Measurements from ENCODE around the gene RNF223. TPM values are rescaled to one million over a fixed set of nuclear protein-coding genes. Genes with fewer than 3 reads are reported as not detected.
"Not testable (repeated sequence)": the region's sequence is repeated elsewhere in the genome, so short reads cannot be mapped to it uniquely, and the experiment has no call there.

The RNF223 gene
- polyA plus RNA-seq, 1 donor, result 0.32 TPM

DNA sequence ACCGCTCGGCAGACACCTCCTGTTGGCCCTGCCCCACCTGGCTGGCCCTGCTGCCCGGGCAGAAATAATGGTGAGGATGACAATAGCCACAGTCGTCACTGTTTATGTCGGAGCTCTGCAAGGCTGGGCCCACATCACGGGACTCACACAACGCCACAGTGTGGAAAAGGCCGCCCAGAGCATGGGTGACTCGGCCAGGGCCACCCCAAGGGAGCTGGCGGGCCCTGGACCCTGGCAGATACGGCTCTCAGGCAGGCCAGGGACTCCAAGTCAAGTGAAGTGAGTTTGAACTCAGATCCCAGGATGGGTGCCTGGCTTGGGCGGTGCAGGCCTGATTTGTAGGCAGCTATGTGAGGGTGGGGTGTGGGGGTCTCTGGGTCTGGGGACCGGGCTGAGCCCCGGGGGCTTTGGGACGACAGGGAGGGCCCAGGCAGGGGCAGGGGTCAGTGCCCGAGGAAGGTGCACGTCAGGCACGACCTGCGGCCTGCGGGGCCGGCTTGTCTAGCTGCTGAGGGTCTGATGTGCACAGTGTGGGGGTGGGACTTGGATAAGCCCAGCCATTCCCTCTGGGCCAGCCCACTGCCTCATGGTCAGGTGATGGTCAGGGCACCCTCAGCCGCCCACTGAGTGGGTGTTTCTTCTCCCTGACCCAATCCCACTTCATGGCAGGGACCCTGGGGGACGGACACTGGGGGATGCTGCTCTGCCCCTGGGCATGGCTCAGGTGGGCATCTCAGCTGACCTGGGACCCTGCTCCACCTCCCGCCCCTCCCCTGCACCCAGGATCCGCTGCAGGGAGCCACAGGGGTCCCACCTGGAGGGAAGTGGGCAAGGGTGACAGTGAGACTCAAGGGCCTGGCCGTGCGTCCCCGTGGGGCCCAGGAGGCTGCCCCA is 1.0 kb downstream of the RNF223 start:
- no peak for DNase-seq

GRCh38 chr1:1072299-1072848 is 1.7 kb downstream of the RNF223 start:
- DNase-seq, result no peak

- no peak for DNase-seq
These were observed 2.4 kb downstream of the RNF223 start for GRCh38 chr1:1071486-1072298.

DNA sequence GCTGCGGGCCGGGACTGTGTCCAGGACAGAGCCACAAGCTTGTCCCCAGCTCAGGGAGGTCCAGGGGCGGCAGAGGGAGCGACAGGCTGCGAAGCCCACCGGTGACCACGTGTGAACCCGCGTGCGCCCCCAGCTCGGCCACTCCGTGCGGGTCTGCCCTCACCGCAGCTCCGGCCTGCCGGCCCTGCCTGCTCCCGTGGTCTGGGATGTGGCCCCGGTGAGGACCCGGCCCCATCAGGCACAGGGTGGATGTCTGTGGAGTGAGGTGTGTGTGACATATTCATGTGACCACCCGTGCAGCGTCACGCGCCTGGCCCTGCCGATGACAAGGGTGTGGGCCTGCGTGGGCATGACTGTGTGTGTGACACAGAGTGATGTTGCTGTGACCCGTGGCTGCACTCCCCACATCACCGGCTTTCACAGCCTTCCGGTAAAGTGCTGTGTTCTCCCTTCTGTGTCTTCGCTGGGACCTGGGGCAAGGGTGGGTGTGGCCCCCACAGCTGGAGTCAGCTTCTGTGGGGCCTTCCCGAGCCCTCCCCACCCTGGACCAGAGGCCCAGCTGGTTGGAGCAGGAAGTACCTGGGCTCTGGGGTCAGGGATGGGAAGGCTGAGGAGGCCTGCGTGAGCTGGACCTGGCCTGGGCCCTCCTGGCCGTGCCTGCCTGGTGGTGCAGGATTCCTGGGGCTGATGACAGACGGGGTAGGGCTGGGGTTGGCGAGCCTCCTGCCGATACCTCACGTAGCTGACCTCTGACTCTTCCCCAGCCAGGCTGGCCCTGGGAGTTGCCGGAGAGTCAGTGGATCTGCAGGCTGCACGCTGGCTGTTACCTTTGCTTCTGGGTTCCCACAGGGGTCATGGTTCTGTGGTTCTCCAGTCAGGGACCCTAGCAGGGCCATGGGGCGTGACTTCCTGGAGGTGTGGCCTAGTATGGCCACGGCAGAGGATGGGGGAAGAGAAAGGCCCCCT is 4.1 kb downstream of the RNF223 start:
- no peak for DNase-seq

- no peak for DNase-seq
These were observed 4.9 kb downstream of the RNF223 start for GRCh38 chr1:1069056-1069710.

- DNase-seq, result no peak
These were observed 5.5 kb downstream of the RNF223 start for GRCh38 chr1:1068517-1069055.

DNA sequence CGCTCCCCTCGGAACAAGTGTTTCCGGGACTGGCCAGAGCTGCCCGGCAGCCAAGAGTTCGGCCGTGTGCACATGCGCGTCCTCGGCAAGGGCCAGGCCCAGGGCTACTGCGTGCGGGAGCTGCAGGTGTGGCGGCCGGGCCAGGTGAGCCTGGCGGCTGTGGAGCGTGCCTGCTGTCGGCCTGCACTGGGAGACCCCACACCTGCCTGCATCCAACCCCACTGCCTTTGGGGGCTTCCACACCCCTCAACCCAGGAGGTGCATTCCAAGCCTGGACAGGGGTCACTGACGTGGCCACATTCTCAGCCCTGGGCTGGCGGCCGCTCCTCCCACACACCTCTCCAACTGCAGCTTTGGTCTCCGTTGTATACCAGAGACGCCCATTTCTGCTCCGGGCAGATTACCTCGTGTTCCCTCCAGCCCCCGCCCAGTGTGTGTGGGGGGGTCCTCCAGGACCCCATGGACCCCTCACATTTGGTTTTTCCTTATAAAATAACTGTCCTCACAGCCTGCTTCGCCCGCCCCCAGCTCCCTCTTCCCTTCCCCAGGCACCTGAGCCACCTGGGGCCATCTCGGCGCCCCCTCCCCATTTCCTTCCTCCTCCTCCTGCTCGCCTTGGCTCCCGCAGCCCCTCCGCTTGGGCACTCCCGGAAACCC is 6.1 kb downstream of the RNF223 start:
- DNase-seq, result no peak

GRCh38 chr1:1067284-1067859 is 6.7 kb downstream of the RNF223 start:
- DNase-seq, result no peak

- no peak for DNase-seq
These were observed 7.5 kb downstream of the RNF223 start for GRCh38 chr1:1066403-1067283.

- not testable (repeated sequence) for DNase-seq
These were observed 8.2 kb downstream of the RNF223 start for GRCh38 chr1:1065940-1066304.

DNA sequence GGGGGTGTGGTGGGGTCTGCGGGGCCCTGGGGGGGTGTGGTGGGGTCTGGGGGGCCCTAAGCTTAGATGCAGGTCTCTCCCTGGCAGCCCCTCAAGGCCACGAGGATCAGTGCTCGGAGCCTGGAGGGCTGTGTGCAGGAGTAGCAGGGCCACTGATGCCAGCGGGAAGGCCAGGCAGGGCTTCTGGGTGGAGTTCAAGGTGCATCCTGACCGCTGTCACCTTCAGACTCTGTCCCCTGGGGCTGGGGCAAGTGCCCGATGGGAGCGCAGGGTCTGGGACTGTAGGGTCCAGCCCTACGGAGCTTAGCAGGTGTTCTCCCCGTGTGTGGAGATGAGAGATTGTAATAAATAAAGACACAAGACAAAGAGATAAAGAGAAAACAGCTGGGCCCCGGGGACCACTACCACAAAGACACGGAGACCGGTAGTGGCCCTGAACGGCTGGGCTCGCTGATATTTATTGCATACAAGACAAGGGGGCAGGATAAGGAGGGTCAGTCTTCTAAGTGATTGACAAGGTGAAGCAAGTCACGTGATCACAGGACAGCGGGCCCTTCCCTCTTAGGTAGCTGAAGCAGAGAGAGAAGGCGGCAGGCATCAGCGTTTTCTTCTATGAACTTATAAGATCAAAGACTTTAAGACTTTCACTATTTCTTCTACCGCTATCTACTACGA is 8.7 kb downstream of the RNF223 start:
- DNase-seq, result no peak

DNA sequence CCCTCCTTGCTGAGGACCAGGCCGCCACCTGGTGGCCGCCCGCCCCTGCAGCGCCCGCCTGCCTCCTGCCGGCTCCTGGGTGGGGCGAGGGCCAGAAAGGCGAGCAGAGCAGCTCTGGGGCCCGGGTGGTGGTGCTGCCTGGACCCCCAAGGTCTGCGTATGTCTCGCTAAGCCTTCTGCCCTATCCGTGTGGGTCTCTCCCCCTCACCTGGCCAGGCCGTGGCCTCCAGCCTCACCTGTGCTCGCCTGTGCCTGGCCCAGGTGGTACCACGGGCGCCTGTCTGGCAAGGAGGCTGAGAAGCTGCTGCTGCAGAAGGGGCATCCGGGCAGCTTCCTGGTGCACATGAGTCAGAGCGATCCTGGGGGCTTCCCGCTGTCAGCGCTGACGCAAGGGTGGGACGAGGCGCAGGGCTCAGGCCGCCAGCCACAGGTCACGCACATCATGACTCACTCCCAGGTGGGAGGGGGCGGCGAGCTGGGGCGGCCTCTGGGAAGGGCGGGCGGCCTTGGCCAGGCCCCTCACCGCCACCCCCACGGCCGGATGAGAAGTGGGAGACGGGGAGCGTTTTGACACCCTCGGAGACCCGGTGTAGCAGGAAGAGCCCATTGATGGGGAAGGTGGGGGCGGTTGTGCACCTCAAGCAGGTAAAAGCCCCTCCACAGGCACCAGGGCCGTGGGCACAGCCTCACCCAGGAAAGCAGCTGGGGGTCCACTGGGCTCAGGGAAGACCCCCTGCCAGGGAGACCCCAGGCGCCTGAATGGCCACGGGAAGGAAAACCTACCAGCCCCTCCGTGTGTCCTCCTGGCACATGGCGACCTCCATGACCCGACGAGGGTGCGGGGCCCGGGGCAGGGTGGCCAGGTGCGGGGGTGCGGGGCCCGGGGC is 9.9 kb downstream of the RNF223 start:
- DNase-seq, result no peak

- DNase-seq, result no peak
These were observed 10.7 kb downstream of the RNF223 start for GRCh38 chr1:1063261-1063944.

DNA sequence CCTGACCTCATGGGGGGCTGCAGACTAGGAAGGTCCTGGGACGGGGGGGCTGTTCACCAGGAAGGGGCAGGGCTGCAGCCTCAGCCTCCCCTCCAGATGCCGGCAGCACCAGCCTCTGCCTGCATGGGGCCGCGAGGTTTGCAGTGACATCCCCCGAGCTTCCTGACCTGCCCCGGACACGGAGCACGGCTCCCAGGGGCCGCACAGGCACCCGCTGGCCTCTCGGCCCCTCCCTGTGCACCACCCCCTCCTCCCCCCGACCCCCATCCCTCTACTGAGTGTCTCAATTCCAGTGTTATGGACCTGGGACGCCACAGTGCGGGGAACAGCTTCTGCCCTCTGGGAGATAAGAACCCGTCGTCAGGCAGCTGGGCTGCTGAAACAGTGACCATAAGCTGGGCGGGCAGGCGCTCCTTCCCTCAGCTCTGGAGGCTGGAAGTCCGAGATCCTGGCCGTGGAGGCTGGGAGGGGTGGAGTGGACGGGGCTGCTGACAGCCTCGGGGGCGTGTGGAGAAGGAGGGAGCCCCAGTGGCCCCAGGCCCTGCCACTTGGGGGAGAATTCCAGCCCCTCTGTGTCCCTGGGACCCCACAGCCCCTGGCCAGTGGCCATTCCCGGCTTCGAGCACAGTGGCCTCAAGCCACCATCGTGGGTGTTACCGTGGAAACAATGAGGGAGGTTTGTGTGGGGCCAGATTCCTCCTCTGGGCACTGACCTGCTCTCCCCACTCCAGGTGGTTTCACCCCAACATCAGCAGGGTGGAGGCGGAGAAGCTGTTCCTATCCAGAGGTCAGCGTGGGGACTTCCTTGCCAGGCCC is 11.6 kb downstream of the RNF223 start:
- no peak for DNase-seq

GRCh38 chr1:1061682-1062345 is 12.3 kb downstream of the RNF223 start:
- DNase-seq, result no peak
